ENCODE results near the gene SLC35E3.
"Not testable (repeated sequence)": the region's sequence is repeated elsewhere in the genome, so short reads cannot be mapped to it uniquely, and the experiment has no call there.

SLC35E3 gene

DNA sequence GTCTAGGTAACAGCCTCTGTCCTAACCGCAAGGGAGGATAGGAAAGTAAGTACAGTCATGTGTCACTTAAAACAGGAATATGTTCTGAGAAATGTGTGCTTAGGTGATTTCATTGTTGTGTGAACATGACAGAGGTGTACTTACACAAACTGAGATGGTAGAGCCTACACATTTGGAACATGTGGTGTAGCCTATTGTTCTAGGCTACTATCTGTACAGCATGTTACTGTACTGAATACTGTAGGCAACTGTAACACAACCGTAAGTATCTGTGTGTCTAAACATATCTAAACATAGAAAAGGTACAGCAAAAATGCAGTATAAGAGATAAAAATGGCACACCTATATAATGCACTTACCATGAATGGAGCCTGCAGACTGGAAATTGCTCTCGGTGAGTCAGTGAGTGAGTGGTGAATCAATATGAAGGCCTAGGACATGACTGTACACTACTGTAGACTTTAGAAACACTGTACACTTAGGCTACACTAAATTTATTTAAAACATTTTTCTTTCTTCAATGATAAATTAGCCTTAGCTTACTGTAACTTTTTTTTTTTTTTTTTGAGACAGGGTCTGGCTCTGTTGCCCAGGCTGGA is 48.8 kb downstream of the SLC35E3 start:
- DNase-seq (ENCODE audit: low read depth, low spot score): no peak

DNA sequence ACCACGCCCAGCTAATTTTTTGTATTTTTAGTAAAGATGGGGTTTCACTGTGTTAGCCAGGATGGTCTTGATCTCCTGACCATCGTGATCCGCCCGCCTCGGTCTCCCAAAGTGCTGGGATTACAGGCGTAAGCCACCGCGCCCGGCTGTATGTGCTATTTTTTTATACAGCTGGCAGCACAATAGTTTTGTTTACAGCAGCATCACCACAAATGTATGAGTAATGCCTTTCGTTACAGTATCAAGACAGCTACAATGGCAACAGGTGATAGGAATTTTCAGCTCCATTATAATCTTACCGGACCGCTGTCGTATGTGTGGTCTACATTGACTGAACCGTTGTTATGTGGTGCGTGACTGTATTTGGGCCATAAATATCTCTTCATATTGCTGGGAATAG is 50.4 kb downstream of the SLC35E3 start:
- DNase-seq (ENCODE audit: low read depth, low spot score): no peak

DNA sequence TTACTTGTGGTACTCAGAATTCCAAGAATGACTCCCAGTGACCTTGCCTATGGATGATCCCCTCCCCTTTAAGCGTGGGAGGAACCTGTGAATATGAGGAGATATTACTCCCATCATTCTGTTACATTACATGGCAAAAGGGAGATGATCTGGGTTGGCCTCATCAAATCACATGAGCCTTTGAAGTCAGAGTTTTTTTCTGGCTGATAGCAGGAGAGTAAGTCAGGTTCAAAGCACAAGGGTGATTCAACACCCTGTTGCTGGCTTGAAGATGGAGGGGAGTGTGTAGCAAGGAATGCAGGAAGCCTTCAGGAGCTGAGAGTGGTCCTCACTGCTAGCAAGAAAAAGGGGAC is 52.9 kb downstream of the SLC35E3 start:
- DNase-seq (ENCODE audit: low read depth, low spot score): no peak

DNA sequence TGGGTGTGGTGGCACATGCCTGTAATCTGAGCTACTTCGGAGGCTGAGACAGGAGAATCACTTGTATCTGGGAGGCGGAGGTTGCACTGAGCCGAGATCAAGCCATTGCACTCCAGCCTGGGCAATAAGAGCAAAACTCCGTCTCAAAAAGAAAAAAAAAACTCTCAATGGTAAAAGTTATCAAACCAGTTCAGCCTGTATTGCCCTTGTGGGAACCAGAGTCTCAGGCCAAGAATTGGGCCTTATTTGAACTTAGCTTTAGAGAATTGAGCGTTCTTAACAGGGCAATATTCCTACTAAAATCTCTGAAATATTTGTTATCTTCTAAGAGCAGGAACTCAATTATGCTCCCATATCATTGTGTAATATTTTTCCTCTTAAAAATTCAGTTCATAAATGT is 54.3 kb downstream of the SLC35E3 start:
- DNase-seq (ENCODE audit: low read depth, low spot score): no peak

DNA sequence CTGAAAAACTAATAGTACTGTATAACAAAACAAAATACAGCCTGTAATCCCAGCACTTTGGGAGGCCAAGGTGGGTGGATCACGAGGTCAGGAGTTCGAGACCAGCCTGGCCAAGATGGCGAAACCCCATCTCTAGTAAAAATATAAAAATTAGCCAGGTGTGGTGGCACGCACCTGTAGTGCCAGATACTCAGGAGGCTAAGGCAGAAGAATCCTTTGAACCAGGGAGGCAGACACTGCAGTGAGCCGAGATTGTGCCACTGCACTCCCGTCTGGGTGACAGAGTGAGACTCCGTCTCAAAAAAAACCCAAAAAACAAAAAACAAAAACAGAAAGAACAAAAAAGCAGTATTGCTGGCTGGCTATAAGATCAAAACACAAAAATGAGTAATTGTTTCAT is 55.1 kb downstream of the SLC35E3 start:
- not testable (repeated sequence) for DNase-seq (ENCODE audit: low read depth, low spot score)

DNA sequence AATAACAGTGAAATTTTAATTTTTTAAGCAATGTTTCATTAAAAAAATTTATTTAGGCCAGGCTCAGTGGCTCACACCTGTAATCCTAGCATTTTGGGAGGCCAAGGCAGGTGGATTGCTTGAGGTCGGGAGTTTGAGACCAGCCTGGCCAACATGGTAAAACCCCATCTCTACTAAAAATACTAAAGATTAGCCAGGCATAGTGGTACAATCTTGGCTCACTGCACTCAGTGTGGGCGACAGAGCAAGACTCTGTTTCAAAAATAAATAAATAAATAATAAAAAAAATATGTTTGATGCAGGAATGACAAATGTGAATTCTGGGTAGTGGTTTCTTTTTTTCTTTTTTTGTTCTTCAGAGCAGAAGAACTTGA is 56.4 kb downstream of the SLC35E3 start:
- not testable (repeated sequence) for DNase-seq (ENCODE audit: low read depth, low spot score)

DNA sequence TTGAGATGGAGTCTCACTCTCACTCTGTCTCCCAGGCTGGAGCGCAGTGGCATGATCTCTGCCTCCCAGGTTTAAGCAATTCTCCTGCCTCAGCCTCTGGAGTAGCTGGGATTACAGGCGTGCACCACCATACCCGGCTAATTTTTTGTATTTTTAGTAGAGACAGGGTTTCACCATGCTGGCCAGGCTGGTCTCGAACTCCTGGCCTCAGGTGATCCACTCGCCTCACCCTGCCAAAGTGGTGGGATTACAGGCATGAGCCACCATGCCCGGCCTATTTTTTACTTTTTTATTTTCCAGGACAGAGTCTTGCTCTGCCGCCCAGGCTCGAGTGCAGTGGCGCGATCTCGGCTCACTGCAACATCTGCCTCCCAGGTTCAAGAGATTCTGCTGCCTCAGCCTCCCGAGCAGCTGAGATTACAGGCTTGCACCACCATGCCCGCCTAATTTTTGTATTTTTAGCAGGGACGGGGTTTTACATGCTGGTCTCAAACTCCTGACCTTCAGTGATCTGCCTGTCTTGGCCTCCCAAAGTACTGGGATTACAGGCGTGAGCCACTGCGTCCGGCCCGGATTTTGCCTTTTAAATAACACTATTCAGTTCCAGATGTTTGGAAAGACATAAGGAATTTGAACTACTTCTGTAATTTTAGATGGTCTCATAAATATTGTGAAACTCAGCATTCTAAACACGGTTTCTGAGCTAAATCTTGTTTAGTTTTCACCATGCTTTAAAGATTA is 57.1 kb downstream of the SLC35E3 start:
- not testable (repeated sequence) for DNase-seq (ENCODE audit: low read depth, low spot score)

DNA sequence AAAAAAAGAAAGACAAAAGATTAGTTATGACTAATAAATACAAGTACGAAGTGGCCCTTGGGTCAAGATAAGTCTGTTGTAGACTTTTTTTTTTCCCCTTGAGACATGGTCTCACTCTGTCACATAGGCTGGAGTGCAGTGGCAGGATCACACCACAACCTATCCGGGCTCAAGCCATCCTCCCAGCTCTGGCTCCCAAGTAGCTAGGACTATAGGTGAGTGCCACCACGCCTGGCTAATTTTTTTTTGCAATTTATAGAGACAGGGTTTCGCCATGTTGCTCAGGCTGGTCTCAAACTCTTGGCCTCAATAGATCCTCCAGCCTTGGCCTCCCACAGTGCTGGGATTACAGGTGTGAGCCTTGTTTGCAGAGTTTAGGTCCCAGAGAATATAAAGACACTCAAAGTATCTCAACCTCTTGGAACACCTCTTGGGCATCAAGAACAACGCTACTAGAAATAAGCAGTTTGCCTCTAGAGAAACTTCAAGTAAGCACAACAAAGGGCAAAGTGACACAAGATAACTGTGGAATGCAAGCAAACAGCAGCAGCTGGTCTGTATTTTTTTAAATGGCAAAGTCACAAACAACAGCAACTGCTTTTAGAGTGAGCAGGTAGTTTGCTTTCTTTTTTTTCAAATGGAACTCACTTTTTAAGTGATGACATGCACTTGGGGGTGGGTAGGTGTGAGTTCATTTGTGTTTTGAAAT is 58.1 kb downstream of the SLC35E3 start:
- no peak for DNase-seq (ENCODE audit: low read depth, low spot score)

DNA sequence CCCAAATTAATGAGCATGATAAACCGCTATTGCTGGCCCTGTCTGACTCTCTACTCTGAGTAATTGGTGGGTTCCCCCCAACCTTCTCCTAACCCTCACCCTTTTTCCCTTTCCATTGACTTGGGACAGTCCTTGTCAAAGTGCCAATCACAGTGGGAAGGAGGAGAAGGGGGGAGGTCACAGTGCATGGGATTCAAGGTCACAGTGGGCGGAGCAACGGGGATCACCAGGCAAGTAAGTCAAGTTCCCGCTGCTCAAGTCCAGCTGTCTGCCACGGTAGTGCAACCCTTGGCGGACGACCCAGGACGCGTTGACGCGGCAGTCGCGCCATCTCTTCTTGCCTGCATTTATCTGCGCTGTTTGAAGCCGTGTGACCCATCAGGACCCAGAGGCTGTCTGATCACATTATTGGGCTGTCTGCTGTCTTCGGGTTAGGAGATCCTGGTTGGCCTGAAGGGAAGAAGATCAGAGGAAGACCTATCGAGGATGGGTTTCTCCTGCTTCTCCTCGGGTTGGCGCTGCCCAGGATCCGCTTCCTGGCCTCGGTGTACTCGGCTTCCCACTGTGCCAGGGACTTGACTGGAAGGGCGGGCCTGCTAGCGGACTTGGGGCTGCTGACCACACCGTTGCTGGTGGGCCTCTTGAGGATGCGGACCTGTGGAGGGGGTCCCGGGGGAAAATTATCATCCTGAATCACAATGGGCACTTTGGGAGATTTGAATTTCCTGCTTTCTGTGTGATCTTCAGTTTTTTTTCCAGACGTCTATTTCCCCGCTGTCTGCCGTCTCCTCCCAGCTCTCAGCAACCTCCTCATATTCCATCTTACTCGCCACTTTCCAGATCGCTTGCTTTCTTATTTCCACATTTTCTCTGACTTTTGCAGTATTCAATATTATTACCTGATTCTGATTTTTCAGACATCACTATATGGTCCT is 58.9 kb downstream of the SLC35E3 start:
- no peak for DNase-seq (ENCODE audit: low read depth, low spot score)

DNA sequence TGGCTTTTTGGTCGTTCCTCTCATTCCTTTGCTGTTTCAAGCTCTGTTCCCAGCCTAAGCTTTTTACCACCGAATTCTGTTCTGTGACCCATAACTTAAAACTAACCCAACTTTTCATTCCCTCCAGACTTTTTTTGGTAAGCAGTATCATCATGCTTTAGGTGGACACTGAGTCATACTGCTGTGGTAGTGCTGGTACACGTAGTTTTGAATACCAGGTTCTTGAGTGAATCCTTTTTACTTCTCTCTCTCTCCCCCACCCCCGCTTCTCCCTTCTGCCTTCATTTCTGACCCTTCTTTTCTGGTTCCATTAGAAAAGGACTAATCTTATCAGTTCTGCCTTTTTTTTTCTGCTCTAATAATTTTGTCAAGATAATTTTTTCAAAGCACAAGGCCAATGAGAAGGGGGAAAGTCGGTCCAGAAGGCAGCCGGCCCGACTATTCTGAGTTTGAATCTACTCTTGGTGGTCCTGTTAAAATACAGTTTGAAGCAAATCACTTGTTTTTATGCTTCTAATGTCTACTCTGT is 59.7 kb downstream of the SLC35E3 start:
- no peak for DNase-seq (ENCODE audit: low read depth, low spot score)

DNA sequence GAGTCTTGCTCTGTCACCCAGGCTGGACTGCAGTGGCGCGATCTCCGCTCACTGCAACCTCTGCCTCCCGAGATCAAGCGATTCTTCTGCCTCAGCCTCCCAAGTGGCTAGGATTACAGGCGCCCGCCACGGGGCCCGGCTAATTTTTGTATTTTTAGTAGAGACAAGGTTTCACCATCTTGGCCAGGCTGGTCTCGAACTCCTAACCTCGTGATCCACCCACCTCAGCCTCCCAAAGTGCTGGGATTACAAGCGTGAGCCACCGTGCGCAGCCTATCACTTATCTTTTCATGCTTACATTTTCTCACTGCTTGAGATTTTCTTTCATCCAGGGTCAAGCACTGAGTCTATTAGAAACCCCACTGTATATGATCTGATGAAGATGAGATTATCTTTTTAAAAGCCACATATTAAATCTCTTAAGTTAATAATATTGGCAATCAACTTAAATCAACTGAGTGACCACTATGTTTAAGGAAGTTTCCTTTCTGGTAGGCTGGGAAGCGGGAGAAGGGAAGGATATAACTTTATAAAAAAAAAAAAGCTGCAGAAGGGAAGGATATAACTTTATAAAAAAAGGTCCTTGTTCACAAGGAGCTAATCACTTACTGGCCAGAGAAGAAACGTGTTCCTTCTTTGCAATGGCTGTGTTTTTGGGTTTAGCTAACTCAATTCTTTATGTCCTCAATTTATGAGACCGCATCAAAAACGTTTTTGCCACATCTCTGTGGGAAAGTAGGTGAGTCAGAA is 60.7 kb downstream of the SLC35E3 start:
- no peak for DNase-seq (ENCODE audit: low read depth, low spot score)

DNA sequence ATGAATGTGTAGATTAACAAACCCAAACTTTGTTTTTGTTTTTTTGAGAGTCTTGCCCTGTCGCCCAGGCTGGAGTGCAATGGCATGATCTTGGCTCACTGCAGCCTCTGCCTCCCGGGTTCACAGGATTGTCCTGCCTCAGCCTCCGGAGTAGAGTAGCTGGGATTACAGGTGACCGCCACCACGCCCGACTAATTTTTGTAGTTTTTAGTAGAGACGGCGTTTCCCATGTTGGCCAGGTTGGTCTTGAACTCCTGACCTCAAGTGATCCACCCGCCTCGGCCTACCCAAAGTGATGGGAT is 61.2 kb downstream of the SLC35E3 start:
- DNase-seq (ENCODE audit: low read depth, low spot score): not testable (repeated sequence)

DNA sequence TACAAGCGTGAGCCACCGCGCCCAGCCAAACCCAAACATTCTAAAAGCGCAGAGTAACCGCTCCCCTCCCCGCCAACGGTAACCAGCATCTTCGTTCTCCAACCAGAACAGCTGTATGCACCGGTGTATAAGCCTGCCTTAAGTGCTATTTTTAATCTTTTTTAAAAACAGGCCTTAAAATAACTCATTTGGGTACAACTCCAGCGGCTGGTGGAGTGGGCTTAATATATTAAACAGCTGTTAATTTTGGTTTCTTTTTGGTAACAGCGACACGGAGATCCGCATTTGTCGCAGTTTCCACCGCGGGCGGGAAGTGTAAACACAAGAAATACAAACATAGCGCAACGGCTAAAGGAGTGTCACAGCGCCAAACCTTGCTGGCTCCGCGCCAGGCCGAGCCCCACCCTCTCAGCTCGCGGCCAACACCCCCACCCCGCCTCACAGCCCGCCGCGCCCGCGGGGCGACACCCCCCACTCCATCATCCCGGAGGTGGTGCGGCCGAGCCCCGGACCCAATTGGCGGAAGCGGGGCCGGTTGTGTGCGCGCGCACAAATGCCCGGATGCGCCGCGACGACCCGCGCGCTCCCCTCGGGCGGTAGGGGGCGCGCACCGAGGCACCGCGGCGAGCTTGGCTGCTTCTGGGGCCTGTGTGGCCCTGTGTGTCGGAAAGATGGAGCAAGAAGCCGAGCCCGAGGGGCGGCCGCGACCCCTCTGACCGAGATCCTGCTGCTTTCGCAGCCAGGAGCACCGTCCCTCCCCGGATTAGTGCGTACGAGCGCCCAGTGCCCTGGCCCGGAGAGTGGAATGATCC is 61.8 kb downstream of the SLC35E3 start, which contains the start of gene MDM2:
Gene MDM2 (plus strand): TSS at position 602 of the 812 bp plus-strand sequence. CDS start 301 bp downstream, outside the sequence.
- peak; percentile 80 for DNase-seq (ENCODE audit: low read depth, low spot score)

DNA sequence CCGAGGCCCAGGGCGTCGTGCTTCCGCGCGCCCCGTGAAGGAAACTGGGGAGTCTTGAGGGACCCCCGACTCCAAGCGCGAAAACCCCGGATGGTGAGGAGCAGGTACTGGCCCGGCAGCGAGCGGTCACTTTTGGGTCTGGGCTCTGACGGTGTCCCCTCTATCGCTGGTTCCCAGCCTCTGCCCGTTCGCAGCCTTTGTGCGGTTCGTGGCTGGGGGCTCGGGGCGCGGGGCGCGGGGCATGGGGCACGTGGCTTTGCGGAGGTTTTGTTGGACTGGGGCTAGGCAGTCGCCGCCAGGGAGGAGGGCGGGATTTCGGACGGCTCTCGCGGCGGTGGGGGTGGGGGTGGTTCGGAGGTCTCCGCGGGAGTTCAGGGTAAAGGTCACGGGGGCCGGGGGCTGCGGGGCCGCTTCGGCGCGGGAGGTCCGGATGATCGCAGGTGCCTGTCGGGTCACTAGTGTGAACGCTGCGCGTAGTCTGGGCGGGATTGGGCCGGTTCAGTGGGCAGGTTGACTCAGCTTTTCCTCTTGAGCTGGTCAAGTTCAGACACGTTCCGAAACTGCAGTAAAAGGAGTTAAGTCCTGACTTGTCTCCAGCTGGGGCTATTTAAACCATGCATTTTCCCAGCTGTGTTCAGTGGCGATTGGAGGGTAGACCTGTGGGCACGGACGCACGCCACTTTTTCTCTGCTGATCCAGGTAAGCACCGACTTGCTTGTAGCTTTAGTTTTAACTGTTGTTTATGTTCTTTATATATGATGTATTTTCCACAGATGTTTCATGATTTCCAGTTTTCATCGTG is 62.6 kb downstream of the SLC35E3 start:
- peak; percentile 2 for DNase-seq (ENCODE audit: low read depth, low spot score)

DNA sequence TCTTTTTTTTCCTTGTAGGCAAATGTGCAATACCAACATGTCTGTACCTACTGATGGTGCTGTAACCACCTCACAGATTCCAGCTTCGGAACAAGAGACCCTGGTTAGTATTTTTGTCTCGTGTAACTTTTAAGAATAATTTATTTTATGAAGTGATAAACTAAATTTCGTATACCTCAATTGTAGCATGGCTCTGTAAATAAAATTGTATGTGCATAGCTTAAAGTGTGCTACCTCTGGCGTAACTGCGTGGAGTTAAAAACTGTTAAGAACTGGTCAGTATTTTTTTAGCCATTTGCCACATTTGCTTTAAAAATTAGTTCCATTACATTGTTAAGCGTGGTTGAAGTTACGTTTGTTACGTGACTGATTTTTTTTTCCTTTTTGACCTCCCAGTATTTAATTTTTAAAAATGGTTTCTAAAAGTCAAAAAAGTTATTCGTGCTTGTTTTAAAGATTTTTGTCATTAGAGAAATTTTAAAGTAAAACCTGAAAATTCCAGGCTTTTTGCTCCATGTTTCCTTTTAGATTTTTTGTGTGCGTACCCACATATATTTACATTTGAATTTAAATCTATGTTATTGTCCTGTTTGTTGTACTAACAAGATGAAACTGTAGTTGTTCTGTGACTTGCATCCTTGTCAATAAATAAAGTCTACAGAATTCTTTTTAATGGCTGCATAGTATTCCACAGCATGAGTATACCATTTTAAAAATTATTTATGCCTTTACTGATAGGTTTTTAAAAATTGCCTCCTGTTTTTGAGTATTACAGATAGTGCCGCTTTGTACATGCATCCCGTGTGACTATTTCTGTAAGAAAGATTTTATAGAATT is 63.4 kb downstream of the SLC35E3 start:
- DNase-seq (ENCODE audit: low read depth, low spot score): no peak

DNA sequence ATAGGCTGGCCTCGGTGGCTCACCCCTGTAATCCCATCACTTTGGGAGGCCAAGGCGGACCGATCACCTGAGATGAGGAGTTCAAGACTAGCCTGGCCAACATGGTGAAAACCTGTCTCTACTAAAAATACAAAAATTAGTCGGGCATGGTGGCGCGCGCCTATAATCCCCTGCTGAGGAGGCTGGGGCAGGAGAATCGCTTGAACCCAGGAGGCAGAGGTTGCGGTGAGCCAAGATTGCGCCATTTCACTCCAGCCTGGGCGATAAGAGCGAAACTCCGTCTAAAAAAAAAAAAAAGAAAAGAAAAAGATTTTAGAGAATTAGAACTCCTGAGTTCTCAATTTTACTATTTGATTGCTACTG is 64.0 kb downstream of the SLC35E3 start:
- not testable (repeated sequence) for DNase-seq (ENCODE audit: low read depth, low spot score)

DNA sequence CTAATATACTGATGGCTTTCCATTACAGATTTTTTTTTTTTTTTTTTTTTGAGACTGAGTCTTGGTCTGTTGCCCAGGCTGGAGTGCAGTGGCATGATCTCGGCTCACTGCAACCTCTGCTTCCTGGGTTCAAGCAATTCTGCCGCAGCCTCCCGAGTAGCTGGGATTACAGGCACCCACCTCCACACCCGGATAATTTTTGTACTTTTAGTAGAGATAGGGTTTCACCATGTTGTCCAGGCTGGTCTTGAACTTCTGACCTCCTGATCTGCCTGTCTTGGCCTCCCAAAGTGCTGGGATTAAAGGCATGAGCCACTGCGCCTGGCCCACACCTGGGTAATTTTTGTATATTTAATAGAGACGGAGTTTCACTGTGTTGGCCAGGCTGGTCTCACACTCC is 65.6 kb downstream of the SLC35E3 start:
- not testable (repeated sequence) for DNase-seq (ENCODE audit: low read depth, low spot score)

DNA sequence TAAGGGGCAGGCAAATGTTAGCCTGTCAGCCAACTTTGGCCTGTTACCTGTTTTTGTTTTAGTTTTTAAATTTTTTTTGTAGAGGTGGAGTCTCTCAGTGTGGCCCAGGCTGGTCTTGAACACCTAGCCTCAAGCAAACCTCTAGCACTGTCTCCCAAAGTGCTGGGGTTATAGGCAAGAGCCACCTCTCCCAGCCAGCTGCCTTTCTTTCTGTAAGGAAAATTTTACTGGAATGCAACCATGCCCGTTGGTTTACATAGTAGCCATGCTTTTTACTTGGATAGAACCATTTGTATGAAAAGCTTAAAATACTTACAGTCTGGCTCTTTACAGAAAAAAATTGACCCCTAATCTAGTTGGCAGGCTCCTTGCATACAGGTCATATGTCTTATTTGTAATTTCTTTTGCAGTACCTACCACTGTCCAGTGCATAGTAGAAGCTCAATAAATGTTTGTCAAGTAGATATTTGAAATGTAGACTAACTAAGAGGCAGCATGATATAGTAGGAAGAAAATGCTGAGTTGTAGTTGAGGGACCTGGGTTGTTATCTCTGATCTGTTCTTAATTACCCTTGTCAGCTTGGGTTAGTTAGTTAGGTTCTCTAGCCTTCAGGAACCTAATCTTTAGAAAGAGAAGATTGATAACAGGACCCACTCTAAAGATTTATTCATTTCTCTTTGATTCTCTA is 66.7 kb downstream of the SLC35E3 start:
- no peak for DNase-seq (ENCODE audit: low read depth, low spot score)
